GM21423 (cell line): ENCODE measurements around the gene CIPC.
A peak's percentile ranks its signal among the peaks of the same experiment; 100 is the strongest.

Experiments
- ATAC-seq: cut with Tn5 transposase; IDR thresholded peaks from one replicate; pipeline ENCODE4 v1.9.1; 2021; ENCODE audit warnings: mild to moderate bottlenecking, moderate library complexity; ENCODE audit not compliant: unreplicated experiment

The CIPC gene

DNA sequence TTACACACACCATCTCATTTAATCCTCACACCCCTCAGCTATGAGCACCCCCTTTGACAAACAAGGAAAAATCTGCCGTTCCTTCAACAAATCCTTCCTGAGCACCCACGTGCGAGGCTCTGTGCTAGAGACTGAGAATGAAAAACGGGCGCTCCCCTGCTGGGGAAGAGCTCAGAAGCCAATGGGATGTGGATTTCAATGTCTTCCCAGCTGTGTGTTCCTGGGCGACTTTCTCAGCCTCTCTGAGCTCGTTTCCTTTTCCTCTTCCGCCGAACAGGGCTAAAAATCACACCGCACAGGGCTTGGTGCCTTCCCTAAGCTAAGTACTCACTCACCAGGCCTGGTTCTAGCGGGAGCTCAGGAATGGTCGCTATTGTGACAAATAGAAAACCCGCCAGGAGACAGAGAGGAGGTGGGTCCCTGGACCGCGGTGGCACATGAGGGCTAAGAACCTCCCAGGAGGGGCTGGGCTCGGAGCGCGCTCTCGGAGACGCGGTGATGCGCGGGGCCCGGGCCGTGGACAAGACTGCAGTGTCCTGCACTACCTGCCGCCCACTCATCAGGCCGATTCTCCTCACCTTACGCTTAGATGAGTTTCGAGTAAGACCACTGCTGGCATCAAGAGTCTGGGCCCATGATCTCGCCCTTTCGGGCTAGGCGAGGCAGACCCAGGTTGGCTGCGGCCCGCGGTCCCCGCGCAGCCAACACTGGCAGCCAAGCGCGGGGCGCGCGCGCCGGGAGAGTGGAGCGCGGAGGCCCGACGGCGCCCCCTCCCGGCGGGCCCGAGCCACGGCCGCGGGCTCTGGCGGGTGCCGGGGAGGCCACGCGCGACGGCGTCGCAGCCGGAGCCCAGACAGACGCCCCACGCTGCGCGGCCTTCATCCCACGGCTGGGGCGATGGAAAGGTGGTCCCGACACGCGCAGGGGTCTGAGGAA is 26.6 kb downstream of the CIPC start:
- ATAC-seq, result peak; percentile 23

GRCh38 chr14:77125281-77125801 is 27.3 kb downstream of the CIPC start:
- no peak for ATAC-seq

DNA sequence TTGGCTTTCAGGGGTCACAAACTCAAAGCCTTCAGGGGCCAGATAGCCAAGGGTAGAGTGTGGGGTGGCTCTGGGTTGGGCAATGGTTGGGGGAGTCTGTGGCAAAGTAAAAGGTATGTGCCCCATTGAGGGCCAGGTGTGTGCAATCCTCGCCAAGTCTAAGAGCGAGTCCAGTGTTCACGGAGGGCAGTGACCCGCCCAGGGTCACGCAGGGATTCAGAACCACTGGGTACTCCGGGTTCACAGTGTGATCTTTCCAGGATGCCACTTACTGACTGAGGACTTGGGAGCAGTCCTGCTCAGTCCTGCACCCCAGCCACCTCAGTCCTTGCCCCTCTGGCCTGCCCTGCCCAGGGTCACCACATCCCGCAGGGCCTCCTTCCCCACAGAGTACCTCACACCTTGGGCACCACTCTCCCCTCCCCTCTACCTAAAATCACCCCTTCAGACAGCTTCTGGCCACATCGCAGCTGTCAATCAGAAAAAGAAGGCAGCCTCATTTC is 27.8 kb downstream of the CIPC start:
- ATAC-seq, result no peak

DNA sequence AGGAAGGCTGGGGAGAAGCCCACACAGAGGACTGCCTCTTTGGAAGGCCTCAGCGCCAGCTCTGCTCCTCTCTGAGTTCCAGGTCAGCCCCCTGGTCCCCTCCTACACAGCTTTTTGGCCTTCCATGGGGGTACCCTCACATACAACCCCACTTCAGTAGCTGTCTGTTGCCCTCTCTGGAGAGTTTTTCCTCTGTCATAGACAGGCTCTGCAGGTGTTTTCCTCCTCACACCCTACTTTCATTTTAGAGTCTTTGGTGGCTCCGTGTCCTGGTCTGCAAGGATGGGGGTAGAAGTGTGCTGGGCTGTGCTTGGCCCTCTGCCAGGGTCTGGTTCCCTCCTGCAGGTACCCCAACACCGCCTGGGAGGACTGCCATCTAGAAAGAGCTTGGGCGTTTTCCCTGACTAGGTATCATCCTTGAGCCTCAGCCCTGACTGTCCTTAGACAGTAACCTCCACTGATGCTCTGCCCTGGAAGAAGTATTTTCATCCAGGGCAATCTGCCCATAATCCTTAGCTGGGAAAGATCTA is 28.5 kb downstream of the CIPC start:
- no peak for ATAC-seq

GRCh38 chr14:77128414-77128891 is 30.4 kb downstream of the CIPC start:
- no peak for ATAC-seq

DNA sequence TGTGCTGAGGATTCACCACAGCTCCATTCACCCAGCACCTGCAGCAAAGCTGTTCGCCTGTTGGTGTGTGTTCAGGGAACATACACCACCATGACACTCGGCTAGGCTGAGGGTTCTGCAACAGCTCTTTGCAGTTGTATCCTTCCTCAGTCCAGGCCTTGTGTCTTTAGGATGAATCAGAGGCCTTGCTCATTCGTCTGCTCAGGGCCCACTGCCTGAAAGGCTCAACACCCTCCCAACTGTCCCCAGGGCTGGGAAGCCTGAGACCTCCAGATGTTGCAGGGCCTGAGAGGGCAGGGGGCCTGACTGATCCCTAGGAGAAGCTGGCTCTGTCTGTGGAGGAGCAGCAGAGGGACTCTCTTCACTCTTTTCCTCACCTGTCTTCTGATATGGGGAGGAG is 32.3 kb downstream of the CIPC start:
- ATAC-seq, result no peak

DNA sequence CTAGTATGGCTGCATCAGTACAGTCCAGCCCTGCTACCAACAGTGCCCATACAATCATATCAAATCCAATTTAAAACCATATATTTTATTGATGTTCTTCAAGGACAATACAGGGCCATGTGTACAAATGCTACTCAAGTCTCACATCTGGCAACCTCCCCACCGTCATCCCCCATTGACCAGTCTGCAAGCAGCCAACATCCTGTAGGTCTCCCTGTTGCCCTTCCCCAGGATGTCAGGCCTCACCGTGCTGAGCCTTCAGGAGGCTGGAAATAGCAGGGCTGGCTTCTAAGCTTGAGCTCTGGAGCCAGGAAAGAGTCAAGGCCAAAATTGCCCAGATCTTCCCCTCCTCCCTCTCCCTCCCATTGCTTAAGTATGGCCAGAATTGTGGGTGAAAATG is 33.1 kb downstream of the CIPC start:
- ATAC-seq, result no peak

DNA sequence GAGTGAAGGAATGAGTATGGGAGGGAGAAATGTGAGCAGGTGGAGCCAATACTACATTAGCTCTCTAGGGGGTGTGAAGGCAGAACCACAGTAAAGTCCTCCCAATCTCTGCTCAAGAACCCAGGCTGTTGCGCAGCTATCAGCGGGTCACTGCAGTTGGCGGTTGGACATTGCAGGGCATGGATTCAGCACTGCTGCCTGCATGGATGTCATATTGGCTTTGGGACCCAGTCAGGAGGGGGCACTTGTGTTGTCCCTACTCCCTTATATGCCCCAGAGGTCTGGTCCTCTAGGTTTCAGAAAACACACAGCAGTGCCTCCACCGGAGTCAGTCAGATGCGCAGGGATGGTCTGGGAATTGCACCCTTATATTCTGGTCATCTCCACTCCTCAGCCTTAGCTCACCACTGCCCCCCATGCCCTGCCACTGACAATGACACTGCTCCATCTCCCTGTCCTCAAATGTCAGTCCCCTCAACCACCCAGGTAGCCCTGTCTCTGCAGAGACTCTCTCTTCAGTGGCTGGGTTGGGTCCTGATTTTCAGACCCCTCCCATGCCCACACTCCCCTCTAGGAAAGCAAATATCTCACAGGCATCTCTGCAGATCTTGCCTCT is 33.9 kb downstream of the CIPC start:
- no peak for ATAC-seq

GRCh38 chr14:77133720-77134338 is 35.8 kb downstream of the CIPC start:
- no peak for ATAC-seq

DNA sequence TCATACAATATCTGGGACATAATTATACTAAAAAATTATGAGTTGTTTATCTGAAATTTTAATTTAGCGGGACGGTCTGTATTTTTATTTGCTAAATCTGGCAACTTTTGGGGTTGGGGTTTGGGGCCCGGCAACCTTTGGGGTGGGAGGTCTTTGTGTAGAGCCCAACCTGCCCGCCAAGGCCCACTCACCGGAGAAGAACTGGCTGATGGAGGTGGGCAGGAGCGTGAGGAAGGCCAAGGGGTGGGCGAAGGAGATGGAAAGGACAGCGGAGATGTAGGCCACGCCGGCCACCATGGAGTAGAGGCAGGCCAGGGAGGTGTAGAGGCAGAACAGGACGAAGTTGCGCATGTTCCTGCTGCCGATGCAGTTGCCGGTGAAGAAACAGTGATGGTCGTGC is 41.0 kb downstream of the CIPC start:
- no peak for ATAC-seq

DNA sequence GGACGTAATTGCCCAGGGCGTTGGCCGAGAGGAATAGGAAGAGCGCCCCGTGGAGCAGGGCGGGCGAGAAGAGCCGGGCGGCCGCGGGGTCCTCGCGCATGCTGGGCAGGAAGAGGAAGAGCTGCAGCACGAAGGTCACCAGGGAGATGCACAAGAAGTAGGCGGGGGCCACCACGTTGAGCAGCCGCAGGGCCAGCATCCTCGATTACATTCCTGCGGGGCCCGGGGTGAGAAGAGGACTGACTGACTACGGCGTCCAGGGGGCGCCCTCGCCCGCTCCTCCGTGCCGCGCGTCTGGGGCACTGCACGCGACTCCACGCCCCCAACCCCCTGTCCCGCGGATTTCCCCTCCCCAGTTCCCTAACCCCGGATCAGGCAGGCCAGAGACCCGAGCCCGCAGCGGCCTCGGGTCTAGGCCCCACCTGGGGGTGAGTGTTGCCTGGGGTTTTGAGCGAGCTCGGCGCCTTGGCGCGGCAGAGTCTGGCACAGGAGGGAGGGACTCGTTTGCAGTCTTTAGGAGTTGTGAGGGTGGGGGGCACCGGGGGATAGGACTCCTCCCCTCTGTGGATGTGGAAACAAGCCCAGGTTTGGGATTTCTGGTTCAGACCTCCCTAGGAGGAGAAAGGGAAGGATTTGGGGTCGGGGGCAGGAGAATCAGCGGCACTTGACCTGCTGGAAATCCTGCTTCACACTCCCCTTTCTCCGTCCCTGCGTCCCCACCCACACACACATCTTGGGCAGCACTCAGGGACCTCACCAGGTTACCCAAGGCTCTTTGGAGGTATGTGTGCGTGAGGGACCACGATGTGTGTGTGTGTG is 41.7 kb downstream of the CIPC start:
- ATAC-seq, result no peak

- no peak for ATAC-seq
Measured at GRCh38 chr14:77140359-77141213, 42.5 kb downstream of the CIPC start.

DNA sequence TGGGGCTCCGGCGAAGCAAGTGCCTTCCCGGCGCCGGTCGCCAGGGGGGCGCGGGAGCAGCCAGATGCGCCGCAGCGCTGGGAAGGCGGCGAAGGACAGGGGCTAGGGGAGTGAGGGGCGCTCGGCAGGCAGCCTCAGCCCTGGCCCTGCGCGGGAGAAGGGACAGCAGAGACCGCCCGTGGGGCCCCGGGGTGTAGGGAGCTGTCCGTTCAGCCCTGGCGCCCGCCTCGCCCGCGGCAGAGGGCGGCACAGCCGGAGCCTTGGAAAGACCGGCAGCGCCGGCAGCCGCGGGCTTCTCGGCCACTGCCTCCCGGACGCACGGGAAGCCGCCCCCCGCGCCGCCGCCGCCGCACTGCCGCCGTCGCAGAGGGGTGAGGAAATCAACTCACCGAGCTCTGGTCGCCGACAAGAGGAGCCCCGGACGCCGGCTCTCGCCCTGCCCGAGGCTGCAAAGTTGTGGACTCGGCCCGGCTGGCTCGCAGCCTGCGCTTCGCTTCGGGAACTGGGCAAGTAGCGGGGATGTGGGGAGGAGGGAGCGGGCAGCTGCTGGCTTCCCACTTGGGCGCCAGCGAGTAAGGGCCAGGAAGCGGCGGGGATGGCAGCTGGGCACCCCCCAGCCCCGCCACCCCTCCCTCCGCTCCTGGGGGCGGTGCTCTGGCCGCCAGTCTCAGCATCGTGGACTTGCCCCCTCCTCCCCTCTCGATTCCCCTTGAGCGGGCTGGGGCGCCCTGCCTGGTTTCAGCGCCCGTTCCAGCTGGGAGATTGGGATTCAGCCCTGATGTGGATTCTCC is 43.4 kb downstream of the CIPC start, which contains the start of gene ZDHHC22:
Gene ZDHHC22 (minus strand): TSS at position 578 of the 791 bp plus-strand sequence. CDS start 2,053 bp downstream, outside the sequence.
- no peak for ATAC-seq

DNA sequence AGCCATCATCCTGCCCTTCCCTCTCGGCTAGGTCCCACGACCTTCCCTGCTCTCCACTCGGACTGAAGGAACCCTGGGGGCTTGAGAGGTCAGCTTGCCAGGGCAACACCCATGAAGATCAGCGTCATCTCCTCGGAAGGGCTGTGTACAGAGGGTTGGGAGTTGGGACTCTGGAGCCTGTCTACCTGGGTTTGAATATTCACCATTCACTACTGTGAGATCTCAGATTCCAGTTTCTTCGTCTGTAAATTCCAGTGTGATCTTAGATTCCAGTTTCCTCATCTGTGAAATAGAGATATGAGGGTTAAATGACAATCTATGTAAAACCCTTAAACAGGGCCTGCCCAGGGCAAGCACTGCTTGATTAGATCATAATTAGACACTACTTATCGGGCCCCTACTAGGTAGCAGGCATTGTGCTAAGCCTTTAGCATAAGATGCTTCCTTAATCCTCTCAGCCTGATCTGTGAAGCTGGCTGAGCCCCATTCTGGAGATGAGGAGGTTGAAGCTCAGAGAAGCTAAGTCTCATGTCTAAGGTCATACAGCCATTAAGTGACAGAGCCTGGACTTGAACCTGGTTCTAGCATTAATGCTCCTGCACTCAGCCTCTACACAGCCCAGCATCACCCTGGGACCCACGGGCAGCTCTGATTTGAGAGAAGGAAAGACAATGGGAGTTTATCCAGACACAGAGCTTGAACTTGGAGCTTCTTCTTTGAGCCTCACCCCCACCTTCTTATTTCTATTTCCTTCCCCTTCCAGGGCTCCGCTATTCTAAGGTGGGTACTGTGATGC is 44.1 kb downstream of the CIPC start:
- ATAC-seq, result no peak

- ATAC-seq, result no peak
Measured at GRCh38 chr14:77143071-77143470, 45.0 kb downstream of the CIPC start.

GRCh38 chr14:77144412-77145115 is 46.5 kb downstream of the CIPC start:
- ATAC-seq, result no peak
